GM23338 (cell line): ENCODE results near the gene KLHL26. TPM values are rescaled to one million over a fixed set of nuclear protein-coding genes. Genes with fewer than 3 reads are reported as not detected.

ENCODE experiments used
- ATAC-seq: fragments of 200-7000 bp; cut with Tn5 transposase; 3 replicates; pipeline ENCODE4 v1.9.1; 2020
- DNase-seq: peaks from one replicate; pipeline ENCODE4 v3.0.0-alpha.2; 2015; ENCODE audit warnings: low spot score
- H2AFZ ChIP-seq: fragments of 200-600 bp; sonication (generic); 2 replicates; pipeline ENCODE4 v1.8.0; 2016; ENCODE audit warnings: antibody characterized with exemption, mild to moderate bottlenecking, moderate library complexity
- H3F3A ChIP-seq: fragments of 200-600 bp; sonication (generic); replicated peaks from 2 replicates; pipeline ENCODE4 v1.8.0; 2017; ENCODE audit warnings: antibody characterized with exemption, mixed run types, low read depth
- H3K27ac ChIP-seq: fragments of 200-600 bp; sonication (generic); 2 replicates; pipeline ENCODE4 v1.6.1; 2016; ENCODE audit warnings: low read depth
- H3K27me3 ChIP-seq: fragments of 200-600 bp; sonication (generic); 2 replicates; pipeline ENCODE4 v1.8.0; 2016; ENCODE audit warnings: mild to moderate bottlenecking, mixed run types, moderate library complexity; ENCODE audit not compliant: insufficient read depth
- H3K36me3 ChIP-seq: fragments of 200-600 bp; sonication (generic); 2 replicates; pipeline ENCODE4 v1.8.0; 2016; ENCODE audit warnings: mild to moderate bottlenecking; ENCODE audit not compliant: insufficient read depth
- H3K4me1 ChIP-seq: fragments of 200-600 bp; sonication (generic); 2 replicates; pipeline ENCODE4 v1.8.0; 2016; ENCODE audit warnings: mild to moderate bottlenecking, moderate library complexity; ENCODE audit not compliant: insufficient read depth
- H3K4me2 ChIP-seq: fragments of 200-600 bp; sonication (generic); 2 replicates; pipeline ENCODE4 v1.7.1; 2017; ENCODE audit warnings: mixed run types
- H3K4me3 ChIP-seq: fragments of 200-600 bp; sonication (generic); 2 replicates; pipeline ENCODE4 v1.6.1; 2016; ENCODE audit warnings: mixed run types
- H3K79me2 ChIP-seq: fragments of 200-600 bp; sonication (generic); replicated peaks from 2 replicates; pipeline ENCODE4 v1.8.0; 2017; ENCODE audit warnings: mild to moderate bottlenecking; ENCODE audit not compliant: insufficient read depth
- H3K9me2 ChIP-seq: fragments of 200-600 bp; sonication (generic); 2 replicates; pipeline ENCODE4 v1.8.0; 2017; ENCODE audit not compliant: insufficient read depth
- H4K20me1 ChIP-seq: fragments of 200-600 bp; sonication (generic); replicated peaks from 2 replicates; pipeline ENCODE4 v1.8.0; 2017; ENCODE audit warnings: mild to moderate bottlenecking; ENCODE audit not compliant: insufficient read depth
- H3K27ac Mint-ChIP-seq: 2 replicates; pipeline ENCODE4 v1.8.0; 2020; ENCODE audit warnings: inconsistent platforms, mild to moderate bottlenecking, moderate library complexity, mixed read lengths
- H3K27me3 Mint-ChIP-seq: 3 replicates; pipeline ENCODE4 v1.8.0; 2022; ENCODE audit warnings: low read depth, mild to moderate bottlenecking, moderate library complexity, mixed read lengths, inconsistent platforms; ENCODE audit not compliant: insufficient read depth, poor library complexity
- H3K36me3 Mint-ChIP-seq: 3 replicates; pipeline ENCODE4 v1.8.0; 2021; ENCODE audit warnings: low read depth, mild to moderate bottlenecking, inconsistent platforms, moderate library complexity, mixed read lengths
- H3K4me1 Mint-ChIP-seq: 3 replicates; pipeline ENCODE4 v1.8.0; 2020; ENCODE audit warnings: mild to moderate bottlenecking, inconsistent platforms, mixed read lengths
- H3K4me3 Mint-ChIP-seq: 3 replicates; pipeline ENCODE4 v1.8.0; 2021; ENCODE audit warnings: moderate library complexity, mild to moderate bottlenecking, inconsistent platforms, mixed read lengths
- H3K9me3 Mint-ChIP-seq: 3 replicates; pipeline ENCODE4 v1.8.0; 2020; ENCODE audit warnings: moderate library complexity, mild to moderate bottlenecking, inconsistent platforms, mixed read lengths
- CREB1 ChIP-seq: fragments of 250-450 bp; sonication (Bioruptor Pico); IDR thresholded peaks from 2 replicates; pipeline ENCODE4 v1.5.0; 2020; ENCODE audit warnings: low read depth, mild to moderate bottlenecking, moderate library complexity
- EZH2 ChIP-seq: fragments of 200-600 bp; sonication (generic); IDR thresholded peaks from one replicate; pipeline ENCODE4 v1.8.0; 2017; ENCODE audit warnings: antibody characterized with exemption, mild to moderate bottlenecking, low read depth; ENCODE audit not compliant: unreplicated experiment
- EZH2phosphoT487 ChIP-seq: fragments of 200-600 bp; sonication (generic); IDR thresholded peaks from one replicate; pipeline ENCODE4 v1.8.1; 2018; ENCODE audit warnings: antibody characterized with exemption; ENCODE audit not compliant: unreplicated experiment
- JUNB ChIP-seq: IDR thresholded peaks from one replicate; pipeline ENCODE4 v1.6.1; 2016; ENCODE audit warnings: antibody characterized with exemption; ENCODE audit not compliant: unreplicated experiment
- NANOG ChIP-seq: IDR thresholded peaks from 2 replicates; pipeline ENCODE4 v1.6.1; 2016; ENCODE audit warnings: antibody characterized with exemption, borderline replicate concordance
- POLR2AphosphoS5 ChIP-seq: IDR thresholded peaks from 2 replicates; pipeline ENCODE4 v1.6.1; 2016; ENCODE audit warnings: antibody characterized with exemption, low read depth
- ZNF114 ChIP-seq: fragments of 250-450 bp; sonication (Bioruptor Pico); IDR thresholded peaks from 2 replicates; pipeline ENCODE4 v1.5.0; 2020; ENCODE audit warnings: mild to moderate bottlenecking, moderate library complexity
- ZNF331 ChIP-seq: fragments of 250-450 bp; sonication (Bioruptor Pico); IDR thresholded peaks from 2 replicates; pipeline ENCODE4 v1.5.0; 2020; ENCODE audit warnings: low read depth, mild to moderate bottlenecking, moderate library complexity
- polyA plus RNA-seq: library from polyadenylated mRNA; unstranded; fragments of >200 nt; fragmentation: Nextera tagmentation; extraction: Ambion mirVana; gene quantifications from 2 replicates; pipeline ENCODE4 v1.2.1, GENCODE V29; 2016
- total RNA-seq: library from RNA; depleted of rRNA; stranded (reverse); fragments of >200 nt; shearing (Covaris generic); gene quantifications from 2 replicates; pipeline ENCODE4 v1.2.3, GENCODE V29; 2014
- TF ChIP-seq, protein P1 (sequence below): IDR thresholded peaks from 2 replicates; pipeline ENCODE4 v1.6.1; 2016; ENCODE audit warnings: antibody characterized with exemption
- TF ChIP-seq, protein P2 (sequence below): fragments of 250-450 bp; sonication (Bioruptor Pico); IDR thresholded peaks from 2 replicates; pipeline ENCODE4 v1.5.0; 2020; ENCODE audit warnings: mild to moderate bottlenecking, moderate library complexity
- TF ChIP-seq, protein P3 (sequence below), 2 experiments: fragments of 200-600 bp in 1 of 2; sonication (generic) in 1 of 2; conservative IDR thresholded peaks; 2 replicates each; pipeline versions ENCODE4 v1.5.1 to v1.6.1; 2016 to 2017; ENCODE audit warnings: antibody characterized with exemption in 2 of 2, low read depth in 2 of 2, mild to moderate bottlenecking in 2 of 2, moderate library complexity in 1 of 2

Gene KLHL26
- total and polyA plus RNA-seq, 2 experiments from 2014 or later: 3.6 to 11.2 TPM

DNA sequence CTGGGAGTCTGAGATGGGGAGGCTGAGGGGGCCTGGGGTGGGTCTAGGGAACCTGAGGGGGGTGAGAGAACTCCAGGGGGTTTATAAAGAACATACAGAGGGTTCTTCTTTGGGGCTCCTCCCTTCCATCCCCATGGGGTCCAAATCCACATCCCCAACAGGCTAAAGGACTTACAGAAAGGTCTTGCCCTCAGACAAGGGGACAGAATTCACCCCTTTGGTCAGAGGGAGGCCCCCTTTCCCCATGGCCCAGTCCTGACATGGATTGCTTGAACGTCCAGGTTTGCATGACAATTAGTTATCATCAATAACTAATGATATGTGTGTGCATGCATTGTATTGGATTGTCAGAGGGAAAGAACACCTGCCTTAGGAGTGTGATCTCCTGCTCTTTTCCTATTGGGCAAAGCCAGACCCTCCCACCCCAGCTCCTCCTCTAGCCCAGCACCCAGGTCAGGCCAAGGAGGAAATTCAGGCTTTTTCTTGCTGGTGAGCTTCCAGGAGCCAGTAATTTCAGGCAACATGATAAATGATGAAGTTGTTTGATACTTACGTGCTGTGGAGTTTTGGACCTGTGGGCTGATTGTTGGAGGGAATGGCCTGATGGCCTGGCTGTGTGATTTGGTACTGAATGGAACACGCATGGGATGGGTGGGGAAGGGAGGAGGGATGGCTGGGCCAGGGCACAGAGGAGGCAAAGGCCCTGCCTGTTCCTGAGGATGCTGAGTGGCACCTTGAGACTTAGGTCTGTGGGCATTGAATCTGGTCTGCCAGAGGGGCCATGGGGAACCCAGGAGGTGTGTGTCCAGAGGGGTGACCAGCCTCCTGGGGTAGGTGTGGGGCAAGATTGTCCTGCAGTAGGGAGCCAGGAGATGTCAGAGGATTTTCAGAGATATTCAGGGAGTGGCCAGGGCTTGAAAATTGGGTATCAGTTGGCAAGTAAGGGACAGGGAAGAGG is 1.1 kb downstream of the KLHL26 start:
- Mint-ChIP-seq H3K36me3 (no peaks in the 10 kb centered on the region), H3K4me3 (peak overlapping the region; percentile 88), H3K27ac (peak overlapping the region; percentile 78), H3K4me1 (peaks cover 11% of the 10 kb centered on the region), H3K27me3 (peaks cover 8% of the 10 kb centered on the region), H3K9me3 (no peaks in the 10 kb centered on the region)
- peak; percentile 54 for DNase-seq
- H3K4me3 ChIP-seq: peak overlapping the region; percentile 89
- peaks cover 17% of the 10 kb centered on the region for H3K79me2 ChIP-seq
- peaks cover 14% of the 10 kb centered on the region for H3K27me3 ChIP-seq
- H4K20me1 ChIP-seq: peaks cover 3% of the 10 kb centered on the region; the same call in 1 of the 2 replicates
- H3K4me2 ChIP-seq: peak overlapping the region; percentile 99
- no peaks in the 10 kb centered on the region for H3K9me2 ChIP-seq
- H3F3A ChIP-seq: no peaks in the 10 kb centered on the region
- H2AFZ ChIP-seq: no peak overlapping the region
- H3K4me1 ChIP-seq: peaks cover 17% of the 10 kb centered on the region
- ATAC-seq: peak; percentile 10
- no peak overlapping the region for H3K27ac ChIP-seq
- no peaks in the 10 kb centered on the region for H3K36me3 ChIP-seq
- TF ChIP-seq ZNF331 (no peak), JUNB (no peak)

DNA sequence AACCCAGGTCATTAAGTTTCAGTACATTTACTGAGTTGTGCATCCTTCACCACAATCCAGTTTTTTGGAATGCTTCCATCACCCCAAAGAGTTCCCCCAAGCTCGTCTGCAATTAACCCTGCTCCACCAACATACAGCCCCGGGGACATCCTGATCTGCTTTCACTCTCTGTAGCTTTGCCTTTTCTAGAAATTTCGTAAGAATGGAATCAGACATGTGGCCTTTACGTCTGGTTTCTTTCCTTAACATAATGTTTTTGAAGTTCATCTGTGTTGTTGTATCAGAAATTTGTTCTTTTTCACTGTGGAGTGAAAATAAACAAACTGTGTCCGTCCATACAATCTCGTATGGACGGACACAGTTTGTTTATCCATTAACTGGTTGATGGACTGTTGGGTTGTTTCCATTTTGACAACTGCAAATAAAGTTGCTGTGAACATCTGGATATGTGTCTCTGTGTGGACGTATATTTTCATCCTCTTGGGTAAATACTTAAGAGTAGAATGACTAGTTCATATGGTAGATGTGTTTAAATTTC is 2.9 kb downstream of the KLHL26 start:
- no peaks in the 10 kb centered on the region for H3K36me3 ChIP-seq
- peaks cover 21% of the 10 kb centered on the region for H3K79me2 ChIP-seq
- peaks cover 17% of the 10 kb centered on the region for H3K4me1 Mint-ChIP-seq
- ATAC-seq (no peak), DNase-seq (no peak)
- H3K4me3 ChIP-seq: no peak overlapping the region
- no peak overlapping the region for H3K4me3 Mint-ChIP-seq
- no peak overlapping the region for H3K4me2 ChIP-seq
- H3K9me3 Mint-ChIP-seq: no peaks in the 10 kb centered on the region
- peaks cover 4% of the 10 kb centered on the region; the same call in 1 of the 3 replicates for H3K36me3 Mint-ChIP-seq
- peaks cover 10% of the 10 kb centered on the region for H3K27me3 Mint-ChIP-seq
- H3K27ac ChIP-seq: no peak overlapping the region
- no peaks in the 10 kb centered on the region; the same call in 1 of the 2 replicates for H3F3A ChIP-seq
- peaks cover 23% of the 10 kb centered on the region for H3K4me1 ChIP-seq
- H3K9me2 ChIP-seq: no peaks in the 10 kb centered on the region; the same call in 1 of the 2 replicates
- no peak overlapping the region for H2AFZ ChIP-seq
- H3K27ac Mint-ChIP-seq: no peak overlapping the region
- peaks cover 13% of the 10 kb centered on the region for H4K20me1 ChIP-seq
- H3K27me3 ChIP-seq: peaks cover 7% of the 10 kb centered on the region
- TF ChIP-seq POLR2AphosphoS5 (no peak), CREB1 (no peak), EZH2phosphoT487 (no peak), EZH2 (no peak), ZNF331 (no peak), ZNF114 (no peak), NANOG (no peak)
- TF ChIP-seq, protein P1, sequence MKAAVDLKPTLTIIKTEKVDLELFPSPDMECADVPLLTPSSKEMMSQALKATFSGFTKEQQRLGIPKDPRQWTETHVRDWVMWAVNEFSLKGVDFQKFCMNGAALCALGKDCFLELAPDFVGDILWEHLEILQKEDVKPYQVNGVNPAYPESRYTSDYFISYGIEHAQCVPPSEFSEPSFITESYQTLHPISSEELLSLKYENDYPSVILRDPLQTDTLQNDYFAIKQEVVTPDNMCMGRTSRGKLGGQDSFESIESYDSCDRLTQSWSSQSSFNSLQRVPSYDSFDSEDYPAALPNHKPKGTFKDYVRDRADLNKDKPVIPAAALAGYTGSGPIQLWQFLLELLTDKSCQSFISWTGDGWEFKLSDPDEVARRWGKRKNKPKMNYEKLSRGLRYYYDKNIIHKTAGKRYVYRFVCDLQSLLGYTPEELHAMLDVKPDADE: no peak
- TF ChIP-seq, protein P2, sequence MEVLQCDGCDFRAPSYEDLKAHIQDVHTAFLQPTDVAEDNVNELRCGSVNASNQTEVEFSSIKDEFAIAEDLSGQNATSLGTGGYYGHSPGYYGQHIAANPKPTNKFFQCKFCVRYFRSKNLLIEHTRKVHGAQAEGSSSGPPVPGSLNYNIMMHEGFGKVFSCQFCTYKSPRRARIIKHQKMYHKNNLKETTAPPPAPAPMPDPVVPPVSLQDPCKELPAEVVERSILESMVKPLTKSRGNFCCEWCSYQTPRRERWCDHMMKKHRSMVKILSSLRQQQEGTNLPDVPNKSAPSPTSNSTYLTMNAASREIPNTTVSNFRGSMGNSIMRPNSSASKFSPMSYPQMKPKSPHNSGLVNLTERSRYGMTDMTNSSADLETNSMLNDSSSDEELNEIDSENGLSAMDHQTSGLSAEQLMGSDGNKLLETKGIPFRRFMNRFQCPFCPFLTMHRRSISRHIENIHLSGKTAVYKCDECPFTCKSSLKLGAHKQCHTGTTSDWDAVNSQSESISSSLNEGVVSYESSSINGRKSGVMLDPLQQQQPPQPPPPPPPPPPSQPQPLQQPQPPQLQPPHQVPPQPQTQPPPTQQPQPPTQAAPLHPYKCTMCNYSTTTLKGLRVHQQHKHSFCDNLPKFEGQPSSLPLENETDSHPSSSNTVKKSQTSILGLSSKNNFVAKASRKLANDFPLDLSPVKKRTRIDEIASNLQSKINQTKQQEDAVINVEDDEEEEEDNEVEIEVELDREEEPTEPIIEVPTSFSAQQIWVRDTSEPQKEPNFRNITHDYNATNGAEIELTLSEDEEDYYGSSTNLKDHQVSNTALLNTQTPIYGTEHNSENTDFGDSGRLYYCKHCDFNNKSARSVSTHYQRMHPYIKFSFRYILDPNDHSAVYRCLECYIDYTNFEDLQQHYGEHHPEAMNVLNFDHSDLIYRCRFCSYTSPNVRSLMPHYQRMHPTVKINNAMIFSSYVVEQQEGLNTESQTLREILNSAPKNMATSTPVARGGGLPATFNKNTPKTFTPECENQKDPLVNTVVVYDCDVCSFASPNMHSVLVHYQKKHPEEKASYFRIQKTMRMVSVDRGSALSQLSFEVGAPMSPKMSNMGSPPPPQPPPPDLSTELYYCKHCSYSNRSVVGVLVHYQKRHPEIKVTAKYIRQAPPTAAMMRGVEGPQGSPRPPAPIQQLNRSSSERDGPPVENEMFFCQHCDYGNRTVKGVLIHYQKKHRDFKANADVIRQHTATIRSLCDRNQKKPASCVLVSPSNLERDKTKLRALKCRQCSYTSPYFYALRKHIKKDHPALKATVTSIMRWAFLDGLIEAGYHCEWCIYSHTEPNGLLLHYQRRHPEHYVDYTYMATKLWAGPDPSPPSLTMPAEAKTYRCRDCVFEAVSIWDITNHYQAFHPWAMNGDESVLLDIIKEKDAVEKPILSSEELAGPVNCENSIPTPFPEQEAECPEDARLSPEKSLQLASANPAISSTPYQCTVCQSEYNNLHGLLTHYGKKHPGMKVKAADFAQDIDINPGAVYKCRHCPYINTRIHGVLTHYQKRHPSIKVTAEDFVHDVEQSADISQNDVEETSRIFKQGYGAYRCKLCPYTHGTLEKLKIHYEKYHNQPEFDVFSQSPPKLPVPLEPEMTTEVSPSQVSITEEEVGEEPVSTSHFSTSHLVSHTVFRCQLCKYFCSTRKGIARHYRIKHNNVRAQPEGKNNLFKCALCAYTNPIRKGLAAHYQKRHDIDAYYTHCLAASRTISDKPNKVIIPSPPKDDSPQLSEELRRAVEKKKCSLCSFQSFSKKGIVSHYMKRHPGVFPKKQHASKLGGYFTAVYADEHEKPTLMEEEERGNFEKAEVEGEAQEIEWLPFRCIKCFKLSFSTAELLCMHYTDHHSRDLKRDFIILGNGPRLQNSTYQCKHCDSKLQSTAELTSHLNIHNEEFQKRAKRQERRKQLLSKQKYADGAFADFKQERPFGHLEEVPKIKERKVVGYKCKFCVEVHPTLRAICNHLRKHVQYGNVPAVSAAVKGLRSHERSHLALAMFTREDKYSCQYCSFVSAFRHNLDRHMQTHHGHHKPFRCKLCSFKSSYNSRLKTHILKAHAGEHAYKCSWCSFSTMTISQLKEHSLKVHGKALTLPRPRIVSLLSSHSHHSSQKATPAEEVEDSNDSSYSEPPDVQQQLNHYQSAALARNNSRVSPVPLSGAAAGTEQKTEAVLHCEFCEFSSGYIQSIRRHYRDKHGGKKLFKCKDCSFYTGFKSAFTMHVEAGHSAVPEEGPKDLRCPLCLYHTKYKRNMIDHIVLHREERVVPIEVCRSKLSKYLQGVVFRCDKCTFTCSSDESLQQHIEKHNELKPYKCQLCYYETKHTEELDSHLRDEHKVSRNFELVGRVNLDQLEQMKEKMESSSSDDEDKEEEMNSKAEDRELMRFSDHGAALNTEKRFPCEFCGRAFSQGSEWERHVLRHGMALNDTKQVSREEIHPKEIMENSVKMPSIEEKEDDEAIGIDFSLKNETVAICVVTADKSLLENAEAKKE (CRISPR knock-in tag): no peak
- TF ChIP-seq, protein P3, sequence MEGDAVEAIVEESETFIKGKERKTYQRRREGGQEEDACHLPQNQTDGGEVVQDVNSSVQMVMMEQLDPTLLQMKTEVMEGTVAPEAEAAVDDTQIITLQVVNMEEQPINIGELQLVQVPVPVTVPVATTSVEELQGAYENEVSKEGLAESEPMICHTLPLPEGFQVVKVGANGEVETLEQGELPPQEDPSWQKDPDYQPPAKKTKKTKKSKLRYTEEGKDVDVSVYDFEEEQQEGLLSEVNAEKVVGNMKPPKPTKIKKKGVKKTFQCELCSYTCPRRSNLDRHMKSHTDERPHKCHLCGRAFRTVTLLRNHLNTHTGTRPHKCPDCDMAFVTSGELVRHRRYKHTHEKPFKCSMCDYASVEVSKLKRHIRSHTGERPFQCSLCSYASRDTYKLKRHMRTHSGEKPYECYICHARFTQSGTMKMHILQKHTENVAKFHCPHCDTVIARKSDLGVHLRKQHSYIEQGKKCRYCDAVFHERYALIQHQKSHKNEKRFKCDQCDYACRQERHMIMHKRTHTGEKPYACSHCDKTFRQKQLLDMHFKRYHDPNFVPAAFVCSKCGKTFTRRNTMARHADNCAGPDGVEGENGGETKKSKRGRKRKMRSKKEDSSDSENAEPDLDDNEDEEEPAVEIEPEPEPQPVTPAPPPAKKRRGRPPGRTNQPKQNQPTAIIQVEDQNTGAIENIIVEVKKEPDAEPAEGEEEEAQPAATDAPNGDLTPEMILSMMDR (conservative IDR thresholded peaks at IDR 0.05; ENCODE audit: low read depth in 2 of 2): no peak
